Stimulated activated CD8-positive, alpha-beta memory T cell treated with anti-CD3 and anti-CD28 coated beads, Interleukin-15, amount 100 ng/mL, for 24 hours (primary cell): ENCODE results near the gene MINPP1.
"Not testable (repeated sequence)": the region's sequence is repeated elsewhere in the genome, so short reads cannot be mapped to it uniquely, and the experiment has no call there.

Experiments used
- DNase-seq: peaks from one replicate; pipeline ENCODE4 v3.0.0-alpha.2; 2020; ENCODE audit warnings: low read depth

The MINPP1 gene

GRCh38 chr10:87565010-87565409 lies 60.3 kb downstream of the MINPP1 start:
- no peak for DNase-seq

- DNase-seq, result no peak
These were observed 71.2 kb downstream of the MINPP1 start for GRCh38 chr10:87575851-87576250.

GRCh38 chr10:87578160-87578841 lies 73.6 kb downstream of the MINPP1 start:
- no peak for DNase-seq

GRCh38 chr10:87578842-87579401 lies 74.2 kb downstream of the MINPP1 start:
- DNase-seq, result no peak

- no peak for DNase-seq
These were observed 74.9 kb downstream of the MINPP1 start for GRCh38 chr10:87579563-87579962.

- DNase-seq, result no peak
These were observed 75.3 kb downstream of the MINPP1 start for GRCh38 chr10:87580016-87580415.

- DNase-seq, result no peak
These were observed 81.1 kb downstream of the MINPP1 start for GRCh38 chr10:87585565-87586514.

- DNase-seq, result no peak
These were observed 85.0 kb downstream of the MINPP1 start for GRCh38 chr10:87589645-87590051.

GRCh38 chr10:87590705-87591588 lies 86.3 kb downstream of the MINPP1 start:
- no peak for DNase-seq

GRCh38 chr10:87591589-87591886 lies 86.8 kb downstream of the MINPP1 start:
- no peak for DNase-seq

GRCh38 chr10:87592920-87593319 lies 88.2 kb downstream of the MINPP1 start:
- not testable (repeated sequence) for DNase-seq

- no peak for DNase-seq
These were observed 89.0 kb downstream of the MINPP1 start for GRCh38 chr10:87593702-87594101.

GRCh38 chr10:87594181-87594580 lies 89.5 kb downstream of the MINPP1 start:
- no peak for DNase-seq

GRCh38 chr10:87594864-87595263 lies 90.2 kb downstream of the MINPP1 start:
- no peak for DNase-seq

GRCh38 chr10:87596351-87596750 lies 91.7 kb downstream of the MINPP1 start:
- DNase-seq, result no peak

GRCh38 chr10:87598700-87599099 lies 94.0 kb downstream of the MINPP1 start:
- DNase-seq, result no peak

- DNase-seq, result no peak
These were observed 95.9 kb downstream of the MINPP1 start for GRCh38 chr10:87600581-87600980.
